Measurements from ENCODE around the gene C16orf87. TPM values are rescaled to one million over a fixed set of nuclear protein-coding genes. Genes with fewer than 3 reads are reported as not detected.

Gene C16orf87
- total RNA-seq, 1 experiment from 2014 or later, result 7.8 TPM

- Histone ChIP-seq H3K36me3 (ENCODE audit: low read depth) (peaks cover 5% of the 10 kb centered on the region; the same call in 1 of the 2 replicates), H3K79me2 (ENCODE audit: low read depth) (no peaks in the 10 kb centered on the region), H3K27ac (no peak overlapping the region), H3K9me3 (ENCODE audit: insufficient read depth, low read depth) (0 out of 2 replicates have a peak, but pooled peaks cover 7% of the 10 kb centered on the region), H3F3A (ENCODE audit: insufficient read depth, low read depth) (no peaks in the 10 kb centered on the region), H3K9me2 (ENCODE audit: insufficient read depth) (no peaks in the 10 kb centered on the region), H4K20me1 (ENCODE audit: insufficient read depth) (no peaks in the 10 kb centered on the region), H3K4me1 (replicated peaks; ENCODE audit: insufficient read depth) (no peaks in the 10 kb centered on the region), H3K4me3 (no peak overlapping the region), H3K4me2 (no peak overlapping the region), H3K27me3 (ENCODE audit: insufficient read depth, low read depth) (no peaks in the 10 kb centered on the region), H2AFZ (no peak overlapping the region)
- DNase-seq, result no peak
- ChIA-PET CTCF (interaction anchor here (0.6 kb wide), 1 partner anchor 12 kb away, joined by 4 read pairs; no protein-coding TSS in a partner anchor), POLR2A (ENCODE audit: unreplicated experiment) (no interaction called here)
- no TSS peak for BruUV-seq (replicated peaks)
- intact Hi-C loops (cut with micrococcal nuclease; ENCODE audit: unreplicated experiment), result no loop called here
- TF ChIP-seq EZH2 (IDR thresholded peaks at IDR 0.05; ENCODE audit: low read depth), result no peak
- TF ChIP-seq CTCF (conservative IDR thresholded peaks at IDR 0.05), result no peak
Observed at GRCh38 chr16:46797501-46797900, 33.5 kb downstream of the C16orf87 start.

DNA sequence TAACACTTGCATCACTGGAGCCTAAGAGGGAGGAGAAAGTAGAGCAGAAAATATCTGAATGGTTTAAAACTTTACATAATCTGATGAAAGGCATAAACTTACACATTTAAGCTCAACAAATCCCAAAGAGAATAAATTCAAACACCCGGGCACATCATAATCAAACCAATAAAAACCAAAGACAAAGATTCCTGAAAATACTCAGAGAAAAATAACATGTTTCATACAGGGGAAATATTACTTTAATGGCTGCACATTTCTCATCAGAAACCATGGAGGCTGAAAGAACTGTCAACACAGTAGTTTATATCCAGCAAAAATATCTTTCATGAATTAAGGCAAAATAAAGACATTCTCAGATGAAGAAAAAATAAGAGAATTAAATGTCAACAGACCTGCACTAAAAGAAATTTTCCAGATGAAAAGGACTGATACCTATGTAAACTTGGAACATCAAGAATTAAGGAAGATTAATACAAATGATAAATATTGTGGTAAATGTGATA lies 34.2 kb downstream of the C16orf87 start:
- TF ChIP-seq EZH2 (IDR thresholded peaks at IDR 0.05; ENCODE audit: low read depth) (no peak), CTCF (conservative IDR thresholded peaks at IDR 0.05) (no peak)
- H3F3A ChIP-seq (ENCODE audit: insufficient read depth, low read depth), result no peaks in the 10 kb centered on the region
- H3K27ac ChIP-seq, result no peak overlapping the region
- H3K4me1 ChIP-seq (replicated peaks; ENCODE audit: insufficient read depth), result no peaks in the 10 kb centered on the region
- POLR2A ChIA-PET (ENCODE audit: unreplicated experiment), result interaction anchor here (0.5 kb wide), 1 partner anchor 27 kb away, joined by 4 read pairs; no protein-coding TSS in a partner anchor
- no peak for DNase-seq
- CTCF ChIA-PET, result no interaction called here
- no peaks in the 10 kb centered on the region for H3K9me2 ChIP-seq (ENCODE audit: insufficient read depth)
- no peaks in the 10 kb centered on the region for H3K27me3 ChIP-seq (ENCODE audit: insufficient read depth, low read depth)
- no peak overlapping the region for H3K4me2 ChIP-seq
- no TSS peak for BruUV-seq (replicated peaks)
- H2AFZ ChIP-seq, result no peak overlapping the region
- intact Hi-C loops (cut with micrococcal nuclease; ENCODE audit: unreplicated experiment), result no loop called here
- 0 out of 2 replicates have a peak, but pooled peaks cover 7% of the 10 kb centered on the region for H3K9me3 ChIP-seq (ENCODE audit: insufficient read depth, low read depth)
- H3K4me3 ChIP-seq, result no peak overlapping the region
- H3K36me3 ChIP-seq (ENCODE audit: low read depth), result 0 out of 2 replicates have a peak, but pooled peaks cover 5% of the 10 kb centered on the region
- H3K79me2 ChIP-seq (ENCODE audit: low read depth), result no peaks in the 10 kb centered on the region
- H4K20me1 ChIP-seq (ENCODE audit: insufficient read depth), result no peaks in the 10 kb centered on the region

GRCh38 chr16:46793841-46794240 lies 37.1 kb downstream of the C16orf87 start:
- Histone ChIP-seq H3K36me3 (ENCODE audit: low read depth) (no peaks in the 10 kb centered on the region), H3K4me1 (replicated peaks; ENCODE audit: insufficient read depth) (peaks cover 4% of the 10 kb centered on the region; the same call in 1 of the 2 replicates), H3K79me2 (ENCODE audit: low read depth) (no peaks in the 10 kb centered on the region), H3K9me3 (ENCODE audit: insufficient read depth, low read depth) (0 out of 2 replicates have a peak, but pooled peaks cover 7% of the 10 kb centered on the region), H3K27me3 (ENCODE audit: insufficient read depth, low read depth) (no peaks in the 10 kb centered on the region), H3K27ac (no peak overlapping the region), H4K20me1 (ENCODE audit: insufficient read depth) (no peaks in the 10 kb centered on the region), H2AFZ (no peak overlapping the region), H3F3A (ENCODE audit: insufficient read depth, low read depth) (no peaks in the 10 kb centered on the region), H3K4me2 (no peak overlapping the region), H3K4me3 (no peak overlapping the region), H3K9me2 (ENCODE audit: insufficient read depth) (no peaks in the 10 kb centered on the region)
- intact Hi-C loops (cut with micrococcal nuclease; ENCODE audit: unreplicated experiment), result no loop called here
- ChIA-PET CTCF (no interaction called here), POLR2A (ENCODE audit: unreplicated experiment) (no interaction called here)
- TF ChIP-seq EZH2 (IDR thresholded peaks at IDR 0.05; ENCODE audit: low read depth), result no peak
- no peak for TF ChIP-seq CTCF (conservative IDR thresholded peaks at IDR 0.05)
- DNase-seq, result no peak
- no TSS peak for BruUV-seq (replicated peaks)

Data from PC-9 (cell line).